SK-N-SH treated with all-trans-retinoic acid at 6 μM for 48 hours (cell line): ENCODE measurements around the gene OR6Y1.

Experiments used
- ARNTL ChIP-seq: fragments of 450-650 bp; formaldehyde crosslinking; IDR thresholded peaks from 2 replicates; pipeline ENCODE4 v1.5.0; 2020; ENCODE audit warnings: low read depth, mild to moderate bottlenecking, moderate library complexity, borderline replicate concordance
- CSDC2 ChIP-seq: fragments of 250-450 bp; sonication (Bioruptor Pico); IDR thresholded peaks from 2 replicates; pipeline ENCODE4 v1.5.0; 2020; ENCODE audit warnings: mild to moderate bottlenecking, moderate library complexity
- OSR1 ChIP-seq: fragments of 250-450 bp; sonication (Bioruptor Pico); IDR thresholded peaks from 2 replicates; pipeline ENCODE4 v1.8.0; 2022; ENCODE audit warnings: moderate library complexity, mild to moderate bottlenecking, inconsistent platforms
- RARB ChIP-seq: fragments of 250-450 bp; sonication (Bioruptor Pico); IDR thresholded peaks from 2 replicates; pipeline ENCODE4 v1.8.0; 2021; ENCODE audit warnings: mild to moderate bottlenecking, moderate library complexity
- SNAI2 ChIP-seq: fragments of 250-450 bp; sonication (Bioruptor Pico); IDR thresholded peaks from 2 replicates; pipeline ENCODE4 v1.5.0; 2020; ENCODE audit warnings: mild to moderate bottlenecking, moderate library complexity
- TCF4 ChIP-seq: fragments of 250-450 bp; sonication (Bioruptor Pico); IDR thresholded peaks from 2 replicates; pipeline ENCODE4 v1.8.0; 2021; ENCODE audit warnings: mild to moderate bottlenecking, moderate library complexity, borderline replicate concordance
- TOX ChIP-seq: fragments of 250-450 bp; sonication (Bioruptor Pico); IDR thresholded peaks from 2 replicates; pipeline ENCODE4 v1.8.0; 2021; ENCODE audit warnings: mild to moderate bottlenecking, moderate library complexity, borderline replicate concordance
- ZC3H10 ChIP-seq: fragments of 250-450 bp; sonication (Bioruptor Pico); IDR thresholded peaks from 2 replicates; pipeline ENCODE4 v1.5.1; 2021; ENCODE audit warnings: mild to moderate bottlenecking, moderate library complexity
- TF ChIP-seq, protein P1 (sequence below): fragments of 250-450 bp; sonication (Bioruptor Pico); IDR thresholded peaks from 2 replicates; pipeline ENCODE4 v1.5.1; 2020; ENCODE audit warnings: low read depth, mild to moderate bottlenecking, moderate library complexity

DNA sequence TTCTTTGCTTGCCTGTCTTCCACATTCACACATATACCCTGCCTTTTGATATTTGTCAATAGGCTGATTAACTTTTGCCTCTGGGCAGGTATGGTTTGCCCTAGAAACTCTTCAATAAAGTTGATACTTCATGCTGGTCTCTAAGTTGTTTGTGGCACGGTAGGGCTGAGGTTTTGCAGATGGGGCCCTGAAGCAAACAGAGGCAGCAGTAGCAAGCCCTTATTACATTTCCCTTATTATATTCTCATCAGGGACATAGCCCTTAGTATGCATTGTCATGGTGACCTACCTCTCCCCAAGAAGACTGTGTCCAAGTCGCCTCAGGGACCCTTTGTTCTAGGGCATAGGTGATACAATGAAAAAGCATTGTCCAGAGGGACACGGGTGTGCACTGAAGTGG, 16.3 kb upstream of the OR6Y1 start, which contains the start of gene OR6P1:
- no peak for TF ChIP-seq ZC3H10 (CRISPR knock-in tag)
- TF ChIP-seq OSR1: no peak
- TF ChIP-seq ARNTL (CRISPR knock-in tag): no peak
- no peak for TF ChIP-seq TOX (CRISPR knock-in tag)
- no peak for TF ChIP-seq TCF4
- no peak for TF ChIP-seq SNAI2 (CRISPR knock-in tag)
- no peak for TF ChIP-seq RARB (CRISPR knock-in tag)
- TF ChIP-seq, protein P1, sequence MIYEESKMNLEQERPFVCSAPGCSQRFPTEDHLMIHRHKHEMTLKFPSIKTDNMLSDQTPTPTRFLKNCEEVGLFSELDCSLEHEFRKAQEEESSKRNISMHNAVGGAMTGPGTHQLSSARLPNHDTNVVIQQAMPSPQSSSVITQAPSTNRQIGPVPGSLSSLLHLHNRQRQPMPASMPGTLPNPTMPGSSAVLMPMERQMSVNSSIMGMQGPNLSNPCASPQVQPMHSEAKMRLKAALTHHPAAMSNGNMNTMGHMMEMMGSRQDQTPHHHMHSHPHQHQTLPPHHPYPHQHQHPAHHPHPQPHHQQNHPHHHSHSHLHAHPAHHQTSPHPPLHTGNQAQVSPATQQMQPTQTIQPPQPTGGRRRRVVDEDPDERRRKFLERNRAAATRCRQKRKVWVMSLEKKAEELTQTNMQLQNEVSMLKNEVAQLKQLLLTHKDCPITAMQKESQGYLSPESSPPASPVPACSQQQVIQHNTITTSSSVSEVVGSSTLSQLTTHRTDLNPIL (CRISPR knock-in tag): no peak
- no peak for TF ChIP-seq CSDC2 (CRISPR knock-in tag)
